ENCODE data around the gene CCL4.
A peak's percentile ranks its signal among the peaks of the same experiment; 100 is the strongest.
"Not testable (repeated sequence)": the region's sequence is repeated elsewhere in the genome, so short reads cannot be mapped to it uniquely, and the experiment has no call there.

The CCL4 gene

DNA sequence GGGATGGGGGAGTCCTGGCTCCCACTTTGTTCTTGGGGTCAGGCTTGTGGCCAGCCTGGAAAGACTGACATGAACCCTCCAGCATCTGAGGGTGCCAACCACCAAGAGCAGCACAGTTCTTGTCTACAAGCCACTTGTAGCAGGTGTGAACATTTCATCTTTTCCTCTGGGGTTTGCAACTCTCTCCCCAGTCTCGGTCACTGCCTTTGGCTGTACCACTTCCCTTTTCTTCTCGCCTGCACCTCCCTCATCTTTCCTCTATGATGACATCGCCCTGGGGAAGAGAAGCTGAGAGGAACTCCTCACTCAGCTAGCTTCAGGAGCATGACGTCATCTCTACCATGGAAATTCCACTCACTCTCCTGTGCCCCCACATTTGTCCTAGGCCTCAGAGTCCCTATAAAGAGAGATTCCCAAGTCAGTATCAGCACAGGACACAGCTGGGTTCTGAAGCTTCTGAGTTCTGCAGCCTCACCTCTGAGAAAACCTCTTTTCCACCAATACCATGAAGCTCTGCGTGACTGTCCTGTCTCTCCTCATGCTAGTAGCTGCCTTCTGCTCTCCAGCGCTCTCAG lies at the start of gene CCL4:
Gene CCL4, plus strand, starts transcription at position 427 of the 575 bp plus-strand sequence. Its CDS starts 79 bp downstream, at position 506.
- peak in 2 of 14 donors; percentile 7 to 27 for DNase-seq

DNA sequence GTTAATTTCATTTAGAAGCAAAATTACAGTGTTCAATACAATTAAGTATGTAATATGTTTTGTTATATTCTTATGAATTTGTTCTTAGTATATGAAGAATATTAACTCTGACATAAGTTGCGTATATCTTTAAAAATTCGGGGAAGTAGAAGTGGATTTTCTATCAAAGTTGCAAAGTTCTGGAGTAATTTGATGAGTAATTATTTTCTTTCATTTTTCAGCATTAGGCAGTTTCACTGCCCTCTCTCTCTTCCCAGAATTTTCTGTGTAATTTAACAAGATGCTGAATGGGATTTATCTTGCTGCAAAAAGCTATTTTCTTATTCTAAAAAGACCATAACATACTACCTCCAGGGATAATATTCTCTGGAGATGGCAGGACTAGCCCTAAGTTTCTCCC lies 48.5 kb upstream of the CCL4 start:
- no peak for DNase-seq

DNA sequence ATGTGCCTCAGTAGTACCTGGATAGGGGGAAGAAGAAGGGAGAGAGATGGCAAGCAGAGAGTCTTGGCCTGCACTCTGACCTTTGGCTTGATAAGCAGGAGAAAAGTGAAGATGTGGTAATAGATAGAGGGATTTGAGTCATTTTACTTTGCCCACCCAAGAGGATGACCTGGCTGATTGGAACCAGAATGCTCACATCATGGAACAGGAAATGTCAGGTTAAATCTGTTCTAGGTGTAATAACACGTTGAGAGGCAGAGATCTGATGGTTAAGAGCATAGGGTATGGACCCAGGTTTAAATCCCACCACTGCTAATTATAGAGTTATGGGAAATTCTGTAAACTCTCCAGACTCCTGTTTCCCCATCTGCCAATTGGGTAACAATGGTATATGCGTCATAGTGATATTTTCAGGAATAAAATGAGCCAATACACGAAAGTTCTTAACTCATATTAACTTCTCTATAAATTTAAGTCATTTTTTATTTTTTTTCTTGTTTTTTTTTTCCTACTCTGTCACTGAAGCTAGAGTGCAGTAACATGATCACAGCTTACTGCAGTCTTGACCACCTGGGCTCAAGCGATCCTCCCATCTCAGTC lies 47.6 kb upstream of the CCL4 start:
- DNase-seq: no peak

DNA sequence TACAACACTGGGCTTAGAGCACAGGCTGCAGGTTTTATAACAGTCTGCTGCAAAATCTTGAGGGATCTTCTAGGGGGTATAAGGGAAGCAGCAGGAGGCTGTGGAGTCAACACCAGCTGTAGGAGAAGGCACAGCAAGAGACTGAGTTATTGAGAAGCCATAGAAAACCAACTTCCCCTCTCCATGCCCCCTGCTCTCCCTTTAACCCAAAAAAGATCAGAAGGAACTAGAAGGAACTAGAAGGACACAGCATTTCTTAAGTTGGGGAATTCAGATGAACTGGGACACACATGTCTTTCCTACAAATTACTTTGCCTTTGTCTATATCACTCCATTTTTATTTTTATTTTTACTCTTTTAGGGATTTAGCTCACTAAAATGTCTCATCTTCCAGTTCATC lies 45.7 kb upstream of the CCL4 start:
- no peak for DNase-seq

DNA sequence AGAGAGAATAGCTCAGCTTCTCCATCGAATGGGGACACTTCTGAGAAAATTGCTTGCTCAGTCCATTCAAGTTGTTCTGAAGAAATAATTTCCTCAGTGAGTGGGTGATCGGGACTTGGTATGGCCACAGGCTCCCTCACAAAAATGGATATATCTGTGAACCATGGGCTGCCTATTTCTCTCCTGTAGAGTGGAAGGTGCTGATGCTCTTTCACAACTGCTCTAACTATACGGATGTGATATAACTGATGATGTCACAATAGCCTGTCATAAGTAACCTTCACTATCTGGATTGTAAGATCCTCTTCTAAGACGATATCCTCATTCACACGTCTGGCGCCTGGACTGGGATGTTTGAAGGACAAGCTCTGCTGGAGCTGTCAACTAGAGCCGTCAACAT lies 44.2 kb upstream of the CCL4 start:
- no peak for DNase-seq

DNA sequence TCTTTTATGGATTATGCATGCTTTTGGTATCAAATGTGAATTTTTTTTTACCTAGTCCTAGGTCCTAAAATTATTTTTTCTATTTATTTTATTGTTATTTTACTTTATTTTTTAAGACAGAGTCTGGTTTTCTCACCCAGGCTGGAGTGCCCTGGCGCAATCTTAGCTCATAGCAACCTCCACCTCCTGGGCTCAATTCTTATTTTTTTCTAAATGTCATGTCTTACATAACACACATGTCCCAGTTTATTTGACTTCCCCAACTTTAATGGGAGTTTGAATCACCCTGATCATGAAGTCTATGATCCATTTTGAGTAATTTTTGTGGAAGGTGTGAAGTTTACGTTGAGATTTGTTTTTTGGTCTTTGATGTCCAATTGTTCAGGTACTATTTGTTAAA lies 42.8 kb upstream of the CCL4 start:
- DNase-seq: no peak

DNA sequence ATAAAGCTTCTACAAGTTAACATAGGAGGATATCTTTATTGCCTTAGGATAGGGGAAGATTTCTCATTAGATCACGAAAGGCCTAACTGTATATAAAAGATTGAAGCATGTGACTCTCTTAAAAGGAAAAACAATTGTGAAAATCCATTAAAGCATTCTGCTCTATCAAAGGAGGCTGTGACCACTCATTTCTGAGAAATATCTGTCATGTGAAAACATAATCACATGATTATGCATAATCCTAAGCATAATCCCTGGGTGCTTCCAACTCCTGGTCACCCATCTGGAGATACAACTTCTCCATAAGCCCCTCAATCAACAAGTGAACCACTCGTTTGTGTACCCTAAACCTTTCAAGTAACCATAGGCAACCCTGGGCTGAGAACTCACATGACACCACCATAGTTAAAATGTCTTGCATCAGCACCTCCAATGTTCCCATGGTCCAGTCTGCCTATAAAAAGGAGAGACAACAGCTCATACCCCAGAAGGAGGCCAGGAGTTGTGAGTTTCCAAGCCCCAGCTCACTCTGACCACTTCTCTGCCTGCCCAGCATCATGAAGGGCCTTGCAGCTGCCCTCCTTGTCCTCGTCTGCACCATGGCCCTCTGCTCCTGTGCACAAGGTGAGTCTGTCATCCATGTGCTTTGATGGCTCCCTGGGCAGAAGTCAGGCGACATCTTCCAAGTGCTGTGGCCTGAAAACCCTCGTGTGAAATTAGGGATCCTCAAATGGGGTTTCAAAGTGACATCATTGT lies 39.7 kb upstream of the CCL4 start, which contains the start of gene CCL18:
Gene CCL18, plus strand, starts transcription at position 487 of the 756 bp plus-strand sequence. Its CDS starts 71 bp downstream, at position 558.
- no peak for DNase-seq

DNA sequence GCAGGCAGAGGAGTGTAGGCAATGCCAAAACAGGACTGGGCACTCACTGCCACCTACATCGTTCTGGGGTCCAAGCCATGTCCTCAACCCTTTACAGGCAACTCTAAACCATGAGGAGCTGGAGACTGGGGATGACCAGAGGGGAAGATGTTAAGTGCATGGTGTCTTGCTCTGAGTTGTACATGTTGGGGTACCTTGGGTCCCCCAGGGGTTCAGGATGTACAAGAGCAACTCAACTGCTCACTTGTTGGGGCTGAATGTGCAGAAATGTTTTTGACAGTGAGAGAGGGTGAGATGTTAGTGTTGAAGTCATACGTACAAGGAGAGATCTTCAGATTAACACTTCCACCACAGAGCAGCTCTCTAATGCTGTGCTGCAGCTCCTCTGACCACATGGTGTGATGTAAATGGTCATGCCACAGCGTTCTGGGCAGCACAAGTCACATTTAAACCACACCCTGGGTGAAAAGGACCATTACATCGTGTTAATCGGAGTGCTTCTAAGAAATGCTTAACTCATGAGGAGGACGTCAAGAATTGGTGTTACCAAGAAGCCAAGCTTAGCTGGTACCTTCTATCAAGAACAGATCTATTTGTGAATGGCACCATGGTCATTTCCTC lies 37.2 kb upstream of the CCL4 start:
- DNase-seq: no peak

DNA sequence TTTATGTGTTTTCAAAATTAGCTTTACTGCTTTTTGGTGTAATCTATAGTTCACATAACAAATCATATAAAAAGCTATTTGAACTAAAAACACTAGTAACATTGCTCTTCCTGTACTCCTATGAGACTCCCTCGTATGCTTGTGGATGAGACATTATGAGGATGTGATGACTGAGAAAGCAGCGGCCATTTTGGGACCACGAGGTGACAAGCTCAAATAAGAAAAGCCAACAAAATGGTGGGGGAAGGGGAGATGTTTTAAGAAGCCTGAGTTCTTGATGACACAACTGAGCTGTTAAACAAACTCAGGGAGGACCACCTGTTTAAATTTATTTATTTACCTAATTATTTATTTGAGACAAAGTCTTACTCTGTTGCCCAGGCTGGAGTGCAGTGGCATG lies 35.1 kb upstream of the CCL4 start:
- DNase-seq: no peak

DNA sequence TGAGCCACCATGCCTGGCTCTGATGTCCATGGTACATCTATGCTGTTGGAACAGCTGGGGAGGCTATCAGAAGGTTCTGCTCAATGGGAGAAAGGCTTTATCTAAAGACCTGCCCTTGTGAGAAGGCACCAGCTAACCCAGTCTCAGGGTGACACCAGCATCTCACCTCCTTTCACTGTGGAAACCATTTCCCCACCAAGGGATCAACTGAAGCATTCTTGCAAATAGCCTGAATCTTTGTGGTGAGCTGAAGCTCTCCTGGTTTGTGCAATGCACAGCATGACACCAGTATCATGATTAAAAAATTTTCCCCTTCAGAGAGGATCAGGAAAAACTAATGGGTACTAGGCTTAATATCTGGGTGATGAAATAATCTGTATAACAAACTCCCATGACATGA lies 34.5 kb upstream of the CCL4 start:
- no peak for DNase-seq

DNA sequence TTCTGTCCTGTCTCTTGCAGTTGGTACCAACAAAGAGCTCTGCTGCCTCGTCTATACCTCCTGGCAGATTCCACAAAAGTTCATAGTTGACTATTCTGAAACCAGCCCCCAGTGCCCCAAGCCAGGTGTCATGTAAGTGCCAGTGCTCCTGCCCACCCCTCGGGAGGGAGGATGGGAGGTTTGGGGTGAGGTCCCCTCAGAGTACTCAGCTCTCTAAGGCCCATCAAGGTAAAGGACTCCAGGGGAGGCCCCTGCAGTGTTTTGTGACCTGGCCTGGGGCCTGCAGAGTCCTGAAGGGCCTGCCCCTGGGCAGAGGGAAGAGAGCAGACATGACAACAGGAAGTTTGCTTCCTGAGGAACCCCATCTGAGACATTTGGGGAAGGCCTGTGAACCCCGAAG lies 33.2 kb upstream of the CCL4 start:
- DNase-seq: no peak

DNA sequence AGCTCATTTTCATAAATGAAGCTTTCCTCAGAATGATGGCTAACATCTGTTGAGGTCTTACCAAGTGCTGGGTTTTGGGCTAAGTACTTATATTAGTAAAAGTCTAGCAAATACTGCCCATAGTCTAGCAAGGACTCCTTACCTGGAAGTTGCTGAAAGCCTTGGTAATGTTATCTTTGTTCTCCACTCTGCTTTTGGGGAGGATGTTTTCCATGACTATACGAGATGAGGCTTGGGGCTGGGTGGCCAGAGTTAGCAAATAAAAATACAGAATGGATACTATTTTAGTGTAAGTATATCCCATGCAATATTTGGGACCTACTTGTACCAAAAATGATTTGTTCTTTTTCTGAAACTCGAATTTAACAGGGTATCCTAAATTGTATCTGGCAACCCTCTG lies 31.9 kb upstream of the CCL4 start:
- no peak for DNase-seq

DNA sequence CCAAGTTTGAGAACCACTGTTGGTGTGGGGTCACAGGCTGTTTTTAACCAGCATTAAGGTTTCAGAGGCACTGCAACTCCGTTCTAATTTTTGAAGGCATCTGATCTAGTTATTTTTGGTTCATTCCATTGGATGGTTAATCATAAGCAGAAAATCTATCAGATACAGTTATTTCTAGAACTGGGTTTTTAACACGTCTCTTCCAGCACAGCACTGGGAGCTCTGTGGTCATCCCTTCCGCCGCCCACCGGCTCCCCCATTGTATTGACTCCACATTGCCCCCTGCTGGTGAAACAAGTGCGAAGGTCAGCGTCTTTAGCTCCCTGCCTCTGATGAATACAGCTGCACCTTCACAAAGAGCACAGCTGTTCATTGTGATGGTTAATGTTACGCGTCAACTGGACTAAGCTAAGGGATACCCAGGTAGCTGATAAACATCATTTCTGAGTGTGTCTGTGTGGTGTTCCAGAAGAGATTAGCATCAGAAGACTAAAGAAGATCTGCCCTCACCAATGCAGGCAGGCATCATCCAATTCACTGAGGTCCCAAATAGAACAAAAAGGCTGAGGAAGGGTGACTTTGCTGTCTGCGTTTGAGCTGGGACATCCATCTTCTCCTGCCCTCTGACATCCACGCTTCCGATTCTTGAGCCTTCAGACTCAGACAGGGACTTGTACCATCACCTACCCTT lies 31.1 kb upstream of the CCL4 start:
- DNase-seq: peak in 3 of 14 donors; percentile 2 to 13 (median 8)

DNA sequence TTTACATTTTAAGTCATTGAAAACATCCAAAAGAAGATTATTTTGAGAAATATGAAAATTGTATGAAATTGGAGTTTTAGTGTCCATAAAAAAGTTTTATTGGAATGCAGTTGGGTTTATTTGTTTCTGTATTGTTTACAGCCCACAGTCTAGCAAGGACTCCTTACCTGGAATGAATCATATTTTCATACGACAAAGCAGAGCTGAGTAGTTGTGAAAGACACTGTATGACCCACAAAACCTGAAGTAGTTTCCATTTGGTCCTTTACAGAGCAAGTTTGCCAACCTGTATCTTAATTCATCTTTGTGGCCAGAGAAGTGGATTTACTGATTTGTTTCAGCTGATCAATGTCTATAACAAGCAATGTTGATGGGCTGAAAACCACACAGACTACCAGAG lies 29.3 kb upstream of the CCL4 start:
- no peak for DNase-seq

DNA sequence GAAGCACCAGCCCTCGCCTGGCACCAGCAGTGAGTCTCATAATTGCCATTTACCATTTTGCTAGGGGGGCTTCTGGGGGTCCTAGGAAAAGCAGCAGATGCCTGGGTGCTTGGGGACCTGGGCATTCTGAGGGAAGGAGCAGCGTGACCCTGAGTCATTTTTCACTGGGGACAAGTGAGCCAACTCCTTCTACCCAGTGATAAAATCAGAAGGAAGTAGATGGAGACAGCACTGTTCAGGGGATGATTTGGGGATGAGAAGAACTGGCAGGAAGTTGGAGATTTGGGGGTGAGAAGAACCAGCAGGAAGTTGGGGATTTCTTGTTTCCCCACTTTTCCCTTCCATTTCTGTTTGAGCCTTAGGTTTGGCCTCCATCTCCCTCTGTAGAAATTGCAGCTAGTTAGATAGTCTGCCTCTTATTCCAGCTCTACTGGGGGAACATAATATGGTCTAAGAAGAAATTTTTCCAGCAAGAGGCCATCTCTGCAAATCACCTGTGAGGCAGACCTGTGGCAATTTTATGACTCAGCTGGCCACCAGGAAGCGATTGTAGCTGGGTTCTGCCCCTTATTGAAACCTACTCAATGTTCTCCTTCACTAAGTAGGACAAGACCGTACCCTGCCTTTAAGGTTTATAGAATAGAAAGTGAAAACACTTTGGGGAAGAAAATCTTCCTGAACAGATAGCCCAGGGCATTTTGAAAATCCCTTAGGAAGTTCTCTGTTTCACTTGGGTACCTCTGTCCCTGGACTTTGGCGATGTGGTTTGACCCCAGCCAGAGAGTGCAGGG lies 21.8 kb upstream of the CCL4 start:
- not testable (repeated sequence) for DNase-seq

DNA sequence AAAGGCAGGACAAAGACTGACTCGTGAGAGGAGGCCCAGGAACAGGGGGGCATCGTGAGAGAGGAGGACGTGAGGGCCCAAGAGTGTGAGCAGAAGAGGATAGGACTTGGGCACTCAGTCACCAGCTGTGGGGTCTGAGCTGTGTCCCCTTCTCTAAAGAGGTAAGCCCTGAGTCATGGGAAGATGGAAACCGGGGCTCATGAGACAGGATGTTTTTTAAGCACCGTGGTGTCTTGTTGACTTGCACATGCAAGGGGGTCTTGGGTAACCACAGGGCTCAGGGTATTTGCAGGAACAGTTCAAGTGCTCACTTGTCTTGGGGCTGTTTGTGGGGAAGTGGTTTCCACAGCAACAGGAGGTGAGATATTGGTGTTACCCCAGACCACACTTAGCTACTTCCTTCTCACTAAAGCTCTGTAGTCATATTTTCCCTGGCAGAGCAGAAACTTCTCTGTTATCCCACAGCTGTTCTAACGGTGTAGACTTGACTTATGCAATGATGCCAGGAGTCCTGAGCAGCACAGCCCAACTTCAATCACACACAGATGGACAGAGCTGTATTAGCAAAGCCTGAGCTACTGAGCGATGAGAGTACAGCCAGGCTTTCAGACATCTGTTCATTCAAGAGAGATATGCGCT lies 21.0 kb upstream of the CCL4 start:
- DNase-seq: not testable (repeated sequence)

DNA sequence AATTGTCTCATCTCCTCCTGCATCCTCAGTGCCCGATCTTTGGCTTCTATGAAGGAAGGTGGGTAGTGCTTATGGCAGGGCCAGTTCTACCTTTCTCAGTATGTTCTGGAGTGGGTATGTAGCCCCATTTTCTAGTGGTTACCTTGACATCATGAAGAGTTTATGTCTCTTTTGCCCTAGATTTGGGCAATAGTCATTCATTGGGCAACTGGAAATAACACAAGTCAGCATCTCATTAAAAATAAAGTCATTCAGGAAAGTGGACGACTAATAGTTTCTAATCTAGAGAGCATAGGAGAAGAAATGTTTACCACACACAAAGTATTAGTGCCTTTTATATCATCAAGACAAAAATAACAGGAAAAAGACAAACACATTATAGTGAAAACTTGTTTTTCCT lies 19.9 kb upstream of the CCL4 start:
- DNase-seq: not testable (repeated sequence)

DNA sequence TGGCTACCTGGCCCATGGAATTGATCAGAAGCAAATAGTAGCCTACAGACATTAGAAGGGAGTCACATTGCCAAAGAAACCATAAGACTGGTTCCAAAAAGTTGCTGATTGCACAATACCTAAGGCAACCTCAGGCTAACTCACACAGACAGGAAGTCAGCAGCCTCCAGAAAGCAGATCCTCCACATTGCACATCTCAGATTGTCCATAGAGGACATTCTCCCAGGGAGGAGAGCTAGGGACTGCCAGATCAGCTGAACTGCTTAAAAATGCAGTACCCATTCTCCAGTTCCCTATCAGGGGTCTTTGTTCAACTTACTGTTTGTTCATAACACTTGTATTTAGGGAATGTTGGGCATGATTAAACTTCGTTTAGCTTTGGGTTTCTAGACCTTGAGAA lies 17.9 kb upstream of the CCL4 start:
- no peak for DNase-seq

DNA sequence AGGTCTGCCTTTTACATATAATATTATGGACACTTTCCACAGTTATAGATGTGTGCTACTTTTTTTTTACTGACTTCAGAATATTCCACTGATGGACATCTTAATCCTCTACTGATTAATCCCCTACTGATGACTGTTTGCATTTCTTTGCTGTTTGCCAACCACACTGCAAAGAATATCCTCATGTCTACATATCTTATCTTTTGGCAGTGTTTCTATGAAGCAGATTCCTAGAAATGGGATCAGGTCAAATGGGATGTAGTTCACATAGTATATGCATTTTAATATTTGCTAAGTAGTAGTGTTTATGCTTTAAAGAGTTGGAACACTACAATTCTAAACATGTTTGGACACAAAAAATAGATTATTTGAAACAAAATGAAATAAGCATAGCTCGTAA lies 16.8 kb upstream of the CCL4 start:
- DNase-seq: no peak

DNA sequence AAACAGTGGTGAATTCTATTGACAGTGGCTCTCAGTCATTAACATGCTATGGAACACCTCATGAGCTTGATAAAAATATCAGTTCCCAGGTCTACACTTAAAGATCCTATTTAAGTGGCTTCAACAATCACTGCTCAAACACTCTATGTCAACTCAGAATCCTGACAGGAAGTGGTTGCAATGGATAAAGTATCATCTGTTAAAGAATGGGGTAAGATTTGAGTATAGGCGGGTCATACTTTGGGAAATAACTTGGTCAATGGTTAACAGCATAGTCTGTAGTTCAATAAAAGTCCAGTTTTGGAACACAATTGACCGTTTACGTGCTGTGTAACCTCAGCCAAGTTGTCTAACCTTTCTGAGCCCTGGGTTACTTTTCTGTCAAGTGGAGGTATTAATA lies 16.2 kb upstream of the CCL4 start:
- DNase-seq: not testable (repeated sequence)

DNA sequence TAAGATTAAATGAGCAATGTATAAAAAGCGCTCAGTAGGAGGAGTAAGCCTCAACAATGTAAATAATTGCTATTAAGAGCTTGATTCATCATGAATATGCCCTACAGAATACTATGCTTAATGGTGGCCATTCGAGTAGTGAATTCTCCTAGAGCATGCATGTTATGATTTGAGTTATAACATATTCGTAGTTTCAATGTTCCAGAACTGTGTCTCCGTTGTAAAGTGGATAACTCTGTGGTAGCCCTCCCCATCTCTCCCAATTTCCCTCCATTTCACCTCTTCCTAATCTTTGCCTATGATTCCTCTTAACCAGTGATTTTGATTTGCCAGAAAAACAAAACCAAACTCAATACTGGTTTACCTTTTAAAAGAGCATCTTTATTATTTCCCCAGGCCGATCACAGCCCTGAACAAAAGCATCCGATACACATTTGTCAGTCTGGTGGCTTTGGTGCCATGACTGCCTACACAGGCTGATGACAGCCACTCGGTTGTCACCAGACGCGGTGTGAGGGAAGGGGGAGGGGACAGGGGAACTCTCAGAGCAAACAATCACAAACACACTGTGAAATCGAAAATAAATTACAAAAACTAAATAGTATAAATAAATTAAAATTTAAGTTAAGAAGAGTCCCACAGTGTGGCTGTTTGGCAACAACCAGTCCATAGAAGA lies 15.6 kb upstream of the CCL4 start:
- not testable (repeated sequence) for DNase-seq
